ENCODE data around the gene FHL1.
"Not testable (repeated sequence)": the region's sequence is repeated elsewhere in the genome, so short reads cannot be mapped to it uniquely, and the experiment has no call there.

The FHL1 gene

GRCh38 chrX:136211766-136212556, 64.6 kb downstream of the FHL1 start:
- DNase-seq = no peak

- no peak for DNase-seq
These were observed 65.3 kb downstream of the FHL1 start for GRCh38 chrX:136212557-136213111.

GRCh38 chrX:136214551-136214950, 67.2 kb downstream of the FHL1 start:
- peak; percentile 73 for DNase-seq

- DNase-seq = no peak
These were observed 68.2 kb downstream of the FHL1 start for GRCh38 chrX:136215559-136215958.

GRCh38 chrX:136219893-136220292, 72.6 kb downstream of the FHL1 start:
- no peak for DNase-seq

GRCh38 chrX:136220540-136220939, 73.2 kb downstream of the FHL1 start:
- DNase-seq = no peak

- DNase-seq = no peak
These were observed 73.6 kb downstream of the FHL1 start for GRCh38 chrX:136220951-136221350.

GRCh38 chrX:136221851-136222513, 74.6 kb downstream of the FHL1 start:
- DNase-seq = no peak

- DNase-seq = no peak
These were observed 79.7 kb downstream of the FHL1 start for GRCh38 chrX:136227074-136227473.

GRCh38 chrX:136227948-136228838, 80.9 kb downstream of the FHL1 start:
- peak; percentile 32 for DNase-seq

GRCh38 chrX:136228839-136229207, 81.5 kb downstream of the FHL1 start:
- no peak for DNase-seq

GRCh38 chrX:136237074-136237473, 89.7 kb downstream of the FHL1 start:
- DNase-seq = no peak

- not testable (repeated sequence) for DNase-seq
These were observed 90.5 kb downstream of the FHL1 start for GRCh38 chrX:136237849-136238248.

- DNase-seq = no peak
These were observed 98.9 kb downstream of the FHL1 start for GRCh38 chrX:136246201-136246600.

GRCh38 chrX:136250191-136251040, 103.1 kb downstream of the FHL1 start:
- peak; percentile 28 for DNase-seq

- peak; percentile 48 for DNase-seq
These were observed 104.0 kb downstream of the FHL1 start, which contains the start of gene MAP7D3 for GRCh38 chrX:136251041-136251991. MAP7D3 (minus strand) TSS chrX:136251400; CDS start chrX:136251358, 42 bp downstream.

- no peak for DNase-seq
These were observed 108.2 kb downstream of the FHL1 start for GRCh38 chrX:136255541-136255940.

- no peak for DNase-seq
These were observed 108.7 kb downstream of the FHL1 start for GRCh38 chrX:136256026-136256425.

GRCh38 chrX:136258951-136259350, 111.6 kb downstream of the FHL1 start:
- no peak for DNase-seq

GRCh38 chrX:136259543-136259942, 112.2 kb downstream of the FHL1 start:
- peak; percentile 55 for DNase-seq

- DNase-seq = peak; percentile 79
These were observed 113.4 kb downstream of the FHL1 start for GRCh38 chrX:136260776-136261175.
